H1 (cell line): ENCODE measurements around the gene SEZ6. TPM values are rescaled to one million over a fixed set of nuclear protein-coding genes. Genes with fewer than 3 reads are reported as not detected.

Experiments used
- CTCF ChIA-PET: fragments of 300-600 bp; sonication (Branson Sonifier 250); formaldehyde crosslinking; loops from one replicate; lab custom pipeline; 2021; ENCODE audit not compliant: partially characterized antibody; lab: Charles Lee
- POLR2A ChIA-PET: fragments of 300-600 bp; sonication (Branson Sonifier 250); formaldehyde crosslinking; loops from one replicate; lab custom pipeline; 2021; ENCODE audit warnings: inconsistent platforms; ENCODE audit not compliant: partially characterized antibody; lab: Charles Lee
- DNase-seq, 2 experiments: peaks; one replicate each; pipeline versions ENCODE4 v3.0.0 to v3.0.0-alpha.2; 2010 to 2022; ENCODE audit warnings: low spot score in 2 of 2, low read depth in 1 of 2, mixed read lengths in 1 of 2
- FAIRE-seq: peaks from 2 replicates; lab custom pipeline; 2011; peaks lifted over from hg19 to GRCh38; lab: Jason Lieb, UNC
- H2AFZ ChIP-seq: 2 replicates; pipeline ENCODE4 v1.8.1; 2012; ENCODE audit warnings: low read length, inconsistent platforms
- H2AK5ac ChIP-seq: 2 replicates; pipeline ENCODE4 v1.6.1; 2013; ENCODE audit warnings: low read depth, low read length
- H2BK120ac ChIP-seq: replicated peaks from 2 replicates; pipeline ENCODE3; 2013; ENCODE audit warnings: low read depth, low read length, inconsistent platforms
- H2BK12ac ChIP-seq: 2 replicates; pipeline ENCODE4 v1.6.1; 2013; ENCODE audit warnings: low read depth, low read length
- H2BK15ac ChIP-seq: 2 replicates; pipeline ENCODE4 v1.6.1; 2013; ENCODE audit warnings: low read length
- H2BK20ac ChIP-seq: 2 replicates; pipeline ENCODE4 v1.6.1; 2013; ENCODE audit warnings: low read length
- H2BK5ac ChIP-seq: 2 replicates; pipeline ENCODE4 v1.6.1; 2013; ENCODE audit warnings: low read depth, low read length
- H3K14ac ChIP-seq: 2 replicates; pipeline ENCODE4 v1.6.1; 2013; ENCODE audit warnings: inconsistent platforms; ENCODE audit not compliant: insufficient read length
- H3K18ac ChIP-seq: 2 replicates; pipeline ENCODE4 v1.6.1; 2013; ENCODE audit warnings: low read length; ENCODE audit errors: extremely low read depth
- H3K23ac ChIP-seq: 2 replicates; pipeline ENCODE4 v1.6.1; 2013; ENCODE audit warnings: inconsistent platforms; ENCODE audit not compliant: insufficient read length
- H3K23me2 ChIP-seq: 2 replicates; pipeline ENCODE4 v1.6.1; 2013; ENCODE audit warnings: low read depth, low read length
- H3K27ac ChIP-seq: 2 replicates; pipeline ENCODE4 v1.6.1; 2011; ENCODE audit warnings: low read depth, low read length, inconsistent platforms
- H3K27me3 ChIP-seq, 4 experiments: replicated peaks in 1 of 4; 1 replicate in 1 of 4; 2 replicates in 3 of 4; pipeline versions ENCODE4 v1.6.1 to v1.8.1; 2011 to 2013; ENCODE audit warnings: low read length in 3 of 4, mild to moderate bottlenecking in 3 of 4, inconsistent platforms in 2 of 4, mixed read lengths in 2 of 4, moderate library complexity in 1 of 4; ENCODE audit not compliant: control insufficient read depth in 3 of 4, insufficient read depth in 3 of 4; ENCODE audit errors: extremely low read depth in 1 of 4
- H3K36me3 ChIP-seq, 4 experiments: 2 replicates each; pipeline versions ENCODE4 v1.6.1 to v1.8.1; 2011 to 2013; ENCODE audit warnings: mild to moderate bottlenecking in 4 of 4, low read length in 3 of 4, moderate library complexity in 2 of 4, control low read depth in 1 of 4, inconsistent platforms in 1 of 4; ENCODE audit not compliant: insufficient read depth in 4 of 4, control insufficient read depth in 2 of 4
- H3K4ac ChIP-seq: replicated peaks from 2 replicates; pipeline ENCODE3; 2013; ENCODE audit warnings: low read length, low read depth, mixed read lengths, inconsistent platforms; ENCODE audit not compliant: insufficient read length
- H3K4me1 ChIP-seq, 4 experiments: replicated peaks in 1 of 4; 1 replicate in 1 of 4; 2 replicates in 3 of 4; pipeline versions ENCODE4 v1.6.1 to v1.8.1; 2011 to 2013; ENCODE audit warnings: low read length in 3 of 4, inconsistent platforms in 2 of 4, mixed read lengths in 1 of 4; ENCODE audit not compliant: insufficient read depth in 4 of 4, control insufficient read depth in 3 of 4
- H3K4me2 ChIP-seq, 2 experiments: 2 replicates each; pipeline versions ENCODE4 v1.6.1 to v1.8.1; 2011 to 2013; ENCODE audit warnings: low read depth in 2 of 2, low read length in 2 of 2, control low read depth in 1 of 2, inconsistent platforms in 1 of 2, mild to moderate bottlenecking in 1 of 2; ENCODE audit not compliant: insufficient read depth in 1 of 2
- H3K4me3 ChIP-seq, 4 experiments: fragments of 200-600, 300-600 bp in 1 of 4; sonication (generic), shearing (Covaris generic), sonication (Bioruptor Twin) in 1 of 4; 2 replicates each; pipeline versions ENCODE4 v1.5.1 to v1.8.1; 2011 to 2016; ENCODE audit warnings: low read length in 4 of 4, low read depth in 3 of 4, control low read depth in 2 of 4, inconsistent platforms in 2 of 4, mild to moderate bottlenecking in 2 of 4, mixed read lengths in 1 of 4, moderate library complexity in 1 of 4; ENCODE audit not compliant: insufficient read depth in 2 of 4; ENCODE audit errors: extremely low read depth in 1 of 4
- H3K56ac ChIP-seq: replicated peaks from 2 replicates; pipeline ENCODE3; 2013; ENCODE audit warnings: low read depth, mild to moderate bottlenecking, mixed read lengths, low read length, inconsistent platforms; ENCODE audit not compliant: insufficient read length
- H3K79me1 ChIP-seq: 2 replicates; pipeline ENCODE4 v1.6.1; 2013; ENCODE audit warnings: low read depth, low read length, control low read depth
- H3K79me2 ChIP-seq, 2 experiments: 2 replicates each; pipeline versions ENCODE4 v1.6.1 to v1.8.1; 2012 to 2013; ENCODE audit warnings: low read length in 2 of 2, mild to moderate bottlenecking in 2 of 2, inconsistent platforms in 1 of 2; ENCODE audit not compliant: insufficient read depth in 2 of 2, control insufficient read depth in 1 of 2
- H3K9ac ChIP-seq, 4 experiments: replicated peaks in 1 of 4; 1 replicate in 1 of 4; 2 replicates in 3 of 4; pipeline versions ENCODE4 v1.6.1 to v1.8.1; 2011 to 2013; ENCODE audit warnings: low read depth in 3 of 4, low read length in 3 of 4, control low read depth in 2 of 4, mild to moderate bottlenecking in 2 of 4, moderate library complexity in 2 of 4, inconsistent platforms in 1 of 4; ENCODE audit errors: extremely low read depth in 1 of 4
- H3K9me3 ChIP-seq, 2 experiments: 2 replicates each; pipeline versions ENCODE4 v1.6.1 to v1.8.1; 2012 to 2013; ENCODE audit warnings: mild to moderate bottlenecking in 2 of 2, moderate library complexity in 2 of 2, control low read depth in 1 of 2, inconsistent platforms in 1 of 2, low read depth in 1 of 2, low read length in 1 of 2, mixed read lengths in 1 of 2; ENCODE audit not compliant: insufficient read depth in 2 of 2
- H4K20me1 ChIP-seq, 2 experiments: replicated peaks in 1 of 2; 2 replicates each; pipeline versions ENCODE3 to v1.8.1; 2011 to 2013; ENCODE audit warnings: inconsistent platforms in 2 of 2, low read length in 2 of 2, mild to moderate bottlenecking in 1 of 2; ENCODE audit not compliant: insufficient read depth in 2 of 2, control insufficient read depth in 1 of 2
- H4K5ac ChIP-seq: 2 replicates; pipeline ENCODE4 v1.6.1; 2013; ENCODE audit warnings: low read length, low read depth, mixed read lengths, inconsistent platforms; ENCODE audit not compliant: insufficient read length
- H4K8ac ChIP-seq: 2 replicates; pipeline ENCODE4 v1.8.0; 2013; ENCODE audit warnings: mild to moderate bottlenecking, moderate library complexity, low read length, inconsistent platforms; ENCODE audit not compliant: insufficient read depth; ENCODE audit errors: extremely low read depth
- H4K91ac ChIP-seq: replicated peaks from 2 replicates; pipeline ENCODE3; 2013; ENCODE audit warnings: low read length, mixed read lengths, inconsistent platforms; ENCODE audit not compliant: insufficient read length
- EGR1 ChIP-seq: IDR thresholded peaks from 2 replicates; pipeline ENCODE4 v1.6.1; 2011; ENCODE audit warnings: low read depth, low read length, borderline replicate concordance
- HDAC2 ChIP-seq, 2 experiments: fragments of 300-600 bp in 1 of 2; sonication (generic) in 1 of 2; IDR thresholded peaks; 2 replicates each; pipeline ENCODE4 v1.6.1; 2011 to 2012; ENCODE audit warnings: low read depth in 2 of 2, low read length in 2 of 2, mild to moderate bottlenecking in 2 of 2, moderate library complexity in 2 of 2, borderline replicate concordance in 1 of 2, inconsistent platforms in 1 of 2
- JUN ChIP-seq: IDR thresholded peaks from 2 replicates; pipeline ENCODE4 v1.6.1; 2011; ENCODE audit warnings: low read depth, mild to moderate bottlenecking, improper control_type of control experiment, low read length
- NRF1 ChIP-seq: IDR thresholded peaks from 2 replicates; pipeline ENCODE4 v1.6.1; 2011; ENCODE audit warnings: mild to moderate bottlenecking, low read depth, low read length, improper control_type of control experiment
- POLR2A ChIP-seq, 2 experiments: IDR thresholded peaks; 1 replicate in 1 of 2; 2 replicates in 1 of 2; pipeline ENCODE4 v1.6.1; 2011; ENCODE audit warnings: low read depth in 2 of 2, low read length in 2 of 2, mild to moderate bottlenecking in 2 of 2; ENCODE audit errors: control extremely low read depth in 1 of 2
- RBBP5 ChIP-seq: IDR thresholded peaks from 2 replicates; pipeline ENCODE4 v1.7.1; 2012; ENCODE audit warnings: low read depth, mild to moderate bottlenecking, inconsistent platforms, low read length, moderate library complexity, borderline replicate concordance
- RFX5 ChIP-seq: IDR thresholded peaks from 2 replicates; pipeline ENCODE4 v1.6.1; 2011; ENCODE audit warnings: low read depth, low read length, improper control_type of control experiment, borderline replicate concordance
- SIN3A ChIP-seq, 2 experiments: IDR thresholded peaks in 1 of 2; conservative IDR thresholded peaks in 1 of 2; 2 replicates each; pipeline ENCODE4 v1.6.1; 2011 to 2012; ENCODE audit warnings: low read length in 2 of 2, improper control_type of control experiment in 1 of 2, low read depth in 1 of 2, mild to moderate bottlenecking in 1 of 2
- TEAD4 ChIP-seq: IDR thresholded peaks from 2 replicates; pipeline ENCODE4 v1.6.1; 2012; ENCODE audit warnings: low read depth, low read length, inconsistent platforms, mixed read lengths
- YY1 ChIP-seq: IDR thresholded peaks from 2 replicates; pipeline ENCODE4 v1.6.1; 2011; ENCODE audit warnings: low read depth, mild to moderate bottlenecking, low read length
- WGBS, 2 experiments: shearing (Covaris generic) in 1 of 2; methylation state at CpG; one replicate each; pipeline versions ENCODE4 v1.1.6 to v1.1.7; 2013 to 2015; ENCODE audit warnings: low lambda C conversion rate in 2 of 2, mixed read lengths in 2 of 2, inconsistent platforms in 1 of 2, low coverage in 1 of 2, missing lambda C conversion rate in 1 of 2; ENCODE audit not compliant: insufficient replicate concordance in 2 of 2, insufficient coverage in 1 of 2, insufficient read length in 1 of 2; ENCODE audit errors: extremely low coverage in 1 of 2, missing lambda C conversion rate in 1 of 2; 5-methylcytosine and 5-hydroxymethylcytosine counted together
- polyA plus RNA-seq, 7 experiments: library from polyadenylated mRNA; depleted of rRNA in 3 of 7; stranded (reverse) in 5 of 7; unstranded in 2 of 7; fragments of >200 nt in 5 of 7; fragments of 200-250 nt in 2 of 7; gene quantifications; 1 replicate in 5 of 7; 2 replicates in 1 of 7; 4 replicates in 1 of 7; pipeline versions ENCODE4 v1.2.1 to v1.2.3, GENCODE V29; 2011 to 2013; ENCODE audit warnings: missing spikeins in 2 of 7, mixed read lengths in 2 of 7
- total RNA-seq: library from RNA; stranded (reverse); fragmentation: NEBNext Ultra II Directional; extraction: Animal tissue kit (Norgen Biotek cat#: 25700); gene quantifications from 2 replicates; pipeline ENCODE4 v1.2.1, GENCODE V29; 2021
- TF ChIP-seq, protein P1 (sequence below): IDR thresholded peaks from 2 replicates; pipeline ENCODE4 v1.6.1; 2012; ENCODE audit warnings: inconsistent platforms

Gene SEZ6
- total and polyA plus RNA-seq, 2 of the 8 experiments (the other 6 are each of a cell fraction or from before 2014, with no cell fraction given) = 6.9 to 16.1 TPM

DNA sequence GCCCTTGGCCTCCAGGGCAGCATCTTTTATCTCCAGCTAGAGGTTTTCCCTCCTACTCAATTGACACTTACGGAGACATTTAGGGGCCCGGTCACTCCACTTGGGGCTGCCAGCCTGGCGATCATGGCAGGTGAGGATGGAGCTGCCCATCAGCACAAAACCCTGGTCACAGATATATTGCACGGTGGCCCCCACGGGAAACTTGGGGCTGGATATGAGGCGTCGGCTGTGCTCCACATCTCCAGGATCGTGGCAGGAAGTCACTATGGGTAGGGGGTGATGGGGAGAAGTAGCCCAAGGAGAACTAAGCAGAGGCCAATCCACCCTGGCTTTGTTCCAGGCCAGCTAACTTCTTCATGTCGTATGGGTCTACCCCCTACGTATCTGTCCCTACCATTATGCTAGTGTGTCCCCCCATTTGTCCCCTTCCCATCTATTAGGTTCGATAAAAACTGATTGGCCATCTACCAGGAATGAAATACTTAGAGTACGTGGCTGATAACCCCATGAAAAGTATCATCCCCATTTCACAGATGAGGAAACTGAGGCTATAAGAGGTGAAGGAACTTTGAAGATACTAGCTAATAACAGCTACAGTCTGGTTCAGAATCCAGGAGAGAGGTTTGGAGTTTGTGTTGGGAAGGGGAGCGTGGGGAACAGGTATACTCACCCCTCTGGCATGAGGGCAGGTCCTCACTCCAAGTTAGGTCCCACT lies 48.4 kb downstream of the SEZ6 start:
- Histone ChIP-seq H3K9me3 (no peaks in the 10 kb centered on the region), H3K4ac (no peak overlapping the region), H3K27ac (no peak overlapping the region), H4K8ac (peak overlapping the region; percentile 37), H3K79me1 (no peaks in the 10 kb centered on the region; the same call in 1 of the 2 replicates), H4K20me1 (no peaks in the 10 kb centered on the region), H2BK120ac (no peak overlapping the region), H3K23ac (no peak overlapping the region), H3K23me2 (no peaks in the 10 kb centered on the region), H4K91ac (no peak overlapping the region), H2AK5ac (no peak overlapping the region), H3K4me2 (no peak overlapping the region), H2BK12ac (0 out of 2 replicates have a peak overlapping the region, but pooled peaks have one; percentile 51), H3K36me3 (no peaks in the 10 kb centered on the region), H3K9ac (0 out of 7 replicates have a peak overlapping the region, but pooled peaks of 1 of the 4 experiments have one; percentile 4), H3K4me3 (no peak overlapping the region), H2AFZ (no peak overlapping the region), H3K56ac (no peak overlapping the region), H3K4me1 (peaks cover 7 to 21% (median 11%) of the 10 kb centered on the region in 4 experiments; a peak in 5 of 7 replicates), H2BK15ac (0 out of 2 replicates have a peak overlapping the region, but pooled peaks have one; percentile 16), H2BK20ac (no peak overlapping the region), H3K18ac (no peak overlapping the region), H3K79me2 (no peaks in the 10 kb centered on the region), H4K5ac (no peak overlapping the region), H3K14ac (no peak overlapping the region), H2BK5ac (peak overlapping the region; percentile 30; the same call in 1 of the 2 replicates), H3K27me3 (no peaks in the 10 kb centered on the region; a peak in 1 of 7 replicates)
- ChIA-PET POLR2A (interaction anchor here (1.1 to 1.4 kb wide), 3 partner anchors 14 to 118 kb away, joined by 3 to 5 read pairs (median 4); no protein-coding TSS in a partner anchor), CTCF (interaction anchor here (1.0 to 15.6 kb wide), 7 partner anchors 8 to 175 kb away, joined by 3 to 548 read pairs (median 4); no protein-coding TSS in a partner anchor)
- DNase-seq (no peak), FAIRE-seq (no peak)
- WGBS, 2 experiments = 93% methylated on average over 13 of the region's 13 CpGs; no CpG with 5 or more reads in 1 of the 2 experiments
- TF ChIP-seq HDAC2 (IDR thresholded peaks at IDR 0.05; ENCODE audit: borderline replicate concordance in 1 of 2, low read depth in 2 of 2, low read length in 2 of 2) (no peak), SIN3A (conservative IDR thresholded peaks at IDR 0.05 in 1 of 2, IDR thresholded peaks at IDR 0.05 in 1 of 2; ENCODE audit: low read depth in 1 of 2, low read length in 2 of 2) (no peak), NRF1 (no peak), TEAD4 (no peak), YY1 (no peak), POLR2A (IDR thresholded peaks at IDR 0.05; ENCODE audit: control extremely low read depth in 1 of 2, low read depth in 2 of 2, low read length in 2 of 2) (no peak), RBBP5 (no peak), JUN (no peak), RFX5 (no peak), EGR1 (no peak)
- TF ChIP-seq, protein P1, sequence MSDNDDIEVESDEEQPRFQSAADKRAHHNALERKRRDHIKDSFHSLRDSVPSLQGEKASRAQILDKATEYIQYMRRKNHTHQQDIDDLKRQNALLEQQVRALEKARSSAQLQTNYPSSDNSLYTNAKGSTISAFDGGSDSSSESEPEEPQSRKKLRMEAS = no peak
